HepG2 (cell line): ENCODE results near the gene SPNS2. TPM values are rescaled to one million over a fixed set of nuclear protein-coding genes. Genes with fewer than 3 reads are reported as not detected.

ENCODE experiments used
- ATAC-seq: fragments of 200-7000 bp; cut with Tn5 transposase; 3 replicates; pipeline ENCODE4 v1.9.1; 2020; ENCODE audit warnings: mild to moderate bottlenecking, moderate library complexity
- BruUV-seq: library from RNA; stranded (reverse); fragments of 400-500 nt; replicated peaks from 2 replicates; lab custom pipeline; 2021; lab: Mats Ljungman, UMichigan
- CTCF ChIA-PET: fragments of 300-600 bp; formaldehyde crosslinking; extraction: SDS; loops from one replicate; lab custom pipeline; 2021; ENCODE audit warnings: low total read pairs, inconsistent platforms, low intra/inter-chr PET ratio; lab: Yijun Ruan, JAX
- POLR2A ChIA-PET: fragments of 350-600 bp; sonication (Branson Sonifier 250); formaldehyde crosslinking; loops from one replicate; lab custom pipeline; 2020; ENCODE audit warnings: antibody characterized with exemption, inconsistent platforms; lab: Yijun Ruan, JAX
- DNase-seq: peaks from one replicate; pipeline ENCODE4 v3.0.0-alpha.2; 2015; ENCODE audit warnings: low spot score
- FAIRE-seq: peaks from 3 replicates; lab custom pipeline; 2011; peaks lifted over from hg19 to GRCh38; lab: Jason Lieb, UNC
- H2AFZ ChIP-seq: one replicate; pipeline ENCODE4 v1.6.1; 2011; ENCODE audit warnings: low read length, inconsistent platforms
- H3K27ac ChIP-seq: fragments of 300-600 bp; 3 replicates; pipeline ENCODE4 v1.8.0; 2011; ENCODE audit warnings: mixed run types, mild to moderate bottlenecking, mixed read lengths, low read length, inconsistent platforms; ENCODE audit not compliant: insufficient read depth; ENCODE audit errors: extremely low read length
- H3K27me3 ChIP-seq, 2 experiments: fragments of 200-600 bp in 1 of 2; 2 replicates in 1 of 2; 3 replicates in 1 of 2; pipeline versions ENCODE4 v1.6.0 to v1.8.0; 2011; ENCODE audit warnings: low read length in 2 of 2, mild to moderate bottlenecking in 2 of 2, moderate library complexity in 2 of 2, inconsistent platforms in 1 of 2; ENCODE audit not compliant: insufficient read depth in 2 of 2, control insufficient read depth in 1 of 2
- H3K36me3 ChIP-seq, 2 experiments: fragments of 200-600 bp in 1 of 2; replicated peaks in 1 of 2; 2 replicates in 1 of 2; 3 replicates in 1 of 2; pipeline versions ENCODE4 v1.5.1 to v1.8.0; 2011; ENCODE audit warnings: low read length in 2 of 2, inconsistent platforms in 1 of 2; ENCODE audit not compliant: insufficient read depth in 2 of 2, control insufficient read depth in 1 of 2
- H3K4me1 ChIP-seq: 2 replicates; pipeline ENCODE4 v1.5.1; 2012; ENCODE audit warnings: low read length, inconsistent platforms; ENCODE audit not compliant: insufficient read depth
- H3K4me2 ChIP-seq: 2 replicates; pipeline ENCODE4 v1.6.0; 2011; ENCODE audit warnings: low read depth, low read length, inconsistent platforms
- H3K4me3 ChIP-seq, 3 experiments: fragments of 200-600 bp in 1 of 3; sonication (generic), shearing (Covaris generic) in 1 of 3; replicated peaks in 1 of 3; 2 replicates each; pipeline ENCODE4 v1.5.1; 2011 to 2016; ENCODE audit warnings: low read length in 3 of 3, inconsistent platforms in 2 of 3, low read depth in 2 of 3, mild to moderate bottlenecking in 2 of 3, control low read depth in 1 of 3, mixed read lengths in 1 of 3; ENCODE audit not compliant: insufficient read depth in 1 of 3
- H3K79me2 ChIP-seq: one replicate; pipeline ENCODE4 v1.6.1; 2011; ENCODE audit warnings: low read length, inconsistent platforms; ENCODE audit not compliant: insufficient read depth
- H3K9ac ChIP-seq: 2 replicates; pipeline ENCODE4 v1.6.0; 2011; ENCODE audit warnings: mild to moderate bottlenecking, low read depth, low read length, inconsistent platforms; ENCODE audit not compliant: insufficient read depth
- H3K9me3 ChIP-seq: 2 replicates; pipeline ENCODE4 v1.5.1; 2012; ENCODE audit warnings: mild to moderate bottlenecking, low read length
- H4K20me1 ChIP-seq: 2 replicates; pipeline ENCODE4 v1.6.0; 2011; ENCODE audit warnings: inconsistent platforms, mild to moderate bottlenecking, low read length, moderate library complexity; ENCODE audit not compliant: insufficient read depth
- AHR ChIP-seq: IDR thresholded peaks from 2 replicates; pipeline ENCODE4 v1.6.1; 2018; ENCODE audit warnings: missing genetic modification reagents, missing compliant biosample characterization
- MYC ChIP-seq: sonication (generic); formaldehyde crosslinking; IDR thresholded peaks from 2 replicates; pipeline ENCODE4 v1.9.0; 2021; ENCODE audit warnings: missing genetic modification reagents, borderline replicate concordance
- NFKB2 ChIP-seq: sonication (generic); formaldehyde crosslinking; IDR thresholded peaks from 2 replicates; pipeline ENCODE4 v1.4.0; 2020; ENCODE audit warnings: missing genetic modification reagents, borderline replicate concordance
- SIX1 ChIP-seq: sonication (generic); formaldehyde crosslinking; IDR thresholded peaks from 2 replicates; pipeline ENCODE4 v1.4.0; 2020; ENCODE audit warnings: missing genetic modification reagents, borderline replicate concordance
- SOX6 ChIP-seq, 2 experiments: fragments of 450-650 bp in 1 of 2; sonication (generic) in 1 of 2; formaldehyde crosslinking in 1 of 2; IDR thresholded peaks; 2 replicates each; pipeline versions ENCODE4 v1.4.0 to v1.6.1; 2017 to 2020; ENCODE audit warnings: antibody characterized with exemption in 1 of 2, mild to moderate bottlenecking in 1 of 2, missing genetic modification reagents in 1 of 2
- STAG1 ChIP-seq: sonication (generic); formaldehyde crosslinking; IDR thresholded peaks from 2 replicates; pipeline ENCODE4 v1.4.0; 2020; ENCODE audit warnings: missing genetic modification reagents
- ZFY ChIP-seq: sonication (generic); formaldehyde crosslinking; IDR thresholded peaks from 2 replicates; pipeline ENCODE4 v1.4.0; 2020; ENCODE audit warnings: missing genetic modification reagents
- WGBS: methylation state at CpG from one replicate; pipeline ENCODE4 v1.1.6; 2017; ENCODE audit warnings: low lambda C conversion rate; 5-methylcytosine and 5-hydroxymethylcytosine counted together
- in situ Hi-C: cut with HindIII; loops from 2 replicates; pipeline ENCODE4 v1.10.0; 2017; ENCODE audit warnings: low pct_unique_long_range_greater_than_20kb; ENCODE audit not compliant: extremely low pct_ligation_motif_present
- intact Hi-C: fragments of 100-400 bp; cut with micrococcal nuclease; formaldehyde crosslinking; loops from one replicate; pipeline ENCODE4 v1.10.0; 2022; ENCODE audit not compliant: unreplicated experiment
- polyA plus RNA-seq, 8 experiments: library from polyadenylated mRNA; depleted of rRNA in 3 of 8; stranded (reverse) in 7 of 8; unstranded in 1 of 8; fragments of >200 nt; fragmentation: Illumina TruSeq in 4 of 8; extraction: Trizol in 4 of 8; gene quantifications; 2 replicates each; pipeline versions ENCODE4 v1.2.1 to v1.2.3, GENCODE V29; 2011 to 2016; ENCODE audit warnings: low read depth in 4 of 8, missing spikeins in 1 of 8, mixed read lengths in 1 of 8; ENCODE audit not compliant: insufficient read depth in 1 of 8
- total RNA-seq, 5 experiments: library from RNA; depleted of rRNA; stranded (reverse); fragments of >200 nt; fragmentation: Illumina TruSeq; extraction: Trizol; gene quantifications; 2 replicates each; pipeline ENCODE4 v1.2.3, GENCODE V29; 2016; ENCODE audit warnings: low read depth in 1 of 5
- TF ChIP-seq, protein P1 (sequence below): sonication (generic); formaldehyde crosslinking; IDR thresholded peaks from 2 replicates; pipeline ENCODE4 v1.8.1; 2023; ENCODE audit warnings: mild to moderate bottlenecking, missing genetic modification reagents
- TF ChIP-seq, protein P2 (sequence below): sonication (generic); formaldehyde crosslinking; IDR thresholded peaks from 2 replicates; pipeline ENCODE4 v1.4.0; 2020; ENCODE audit warnings: missing genetic modification reagents, borderline replicate concordance
- TF ChIP-seq, protein P3 (sequence below), 2 experiments: sonication (generic) in 1 of 2; formaldehyde crosslinking in 1 of 2; IDR thresholded peaks; 2 replicates each; pipeline versions ENCODE4 v1.5.1 to v1.6.1; 2011 to 2020; ENCODE audit warnings: borderline replicate concordance in 1 of 2, low read depth in 1 of 2, low read length in 1 of 2, mild to moderate bottlenecking in 1 of 2, missing genetic modification reagents in 1 of 2, moderate library complexity in 1 of 2
- TF ChIP-seq, protein P4 (sequence below): sonication (generic); formaldehyde crosslinking; IDR thresholded peaks from 2 replicates; pipeline ENCODE4 v1.5.1; 2020; ENCODE audit warnings: mild to moderate bottlenecking, missing genetic modification reagents, moderate library complexity

SPNS2 gene
- total and polyA plus RNA-seq, 2 of the 13 experiments (the other 11 are each of a cell fraction or from before 2014, with no cell fraction given): 0.01 TPM; not detected in 1

DNA sequence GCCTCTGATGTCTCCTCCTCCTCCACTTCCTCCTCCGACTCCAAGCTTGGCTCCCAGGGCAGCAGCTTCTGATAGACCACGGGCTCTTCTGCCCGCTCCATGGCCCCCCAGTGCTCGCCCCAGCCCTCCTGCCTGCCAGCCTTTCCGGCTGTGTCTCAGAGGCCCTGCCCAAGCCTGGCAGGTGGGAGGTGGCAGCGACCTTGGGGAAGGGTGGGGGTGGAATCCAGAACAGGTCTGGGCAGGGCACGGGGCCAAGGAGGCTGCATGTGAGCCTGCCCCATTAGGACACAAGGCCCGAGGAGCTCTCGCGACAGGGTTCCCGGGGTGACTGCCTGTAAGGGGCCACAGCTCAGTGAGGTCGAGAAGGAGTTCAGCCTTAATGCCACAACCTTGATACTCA is 61.7 kb downstream of the SPNS2 start, which contains the start of gene GGT6 (continued):
- TF ChIP-seq, protein P1, sequence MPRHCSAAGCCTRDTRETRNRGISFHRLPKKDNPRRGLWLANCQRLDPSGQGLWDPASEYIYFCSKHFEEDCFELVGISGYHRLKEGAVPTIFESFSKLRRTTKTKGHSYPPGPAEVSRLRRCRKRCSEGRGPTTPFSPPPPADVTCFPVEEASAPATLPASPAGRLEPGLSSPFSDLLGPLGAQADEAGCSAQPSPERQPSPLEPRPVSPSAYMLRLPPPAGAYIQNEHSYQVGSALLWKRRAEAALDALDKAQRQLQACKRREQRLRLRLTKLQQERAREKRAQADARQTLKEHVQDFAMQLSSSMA: no peak
- TF ChIP-seq NFKB2: 0 out of 2 replicates have a peak, but pooled peaks have one; percentile 18
- TF ChIP-seq, protein P2, sequence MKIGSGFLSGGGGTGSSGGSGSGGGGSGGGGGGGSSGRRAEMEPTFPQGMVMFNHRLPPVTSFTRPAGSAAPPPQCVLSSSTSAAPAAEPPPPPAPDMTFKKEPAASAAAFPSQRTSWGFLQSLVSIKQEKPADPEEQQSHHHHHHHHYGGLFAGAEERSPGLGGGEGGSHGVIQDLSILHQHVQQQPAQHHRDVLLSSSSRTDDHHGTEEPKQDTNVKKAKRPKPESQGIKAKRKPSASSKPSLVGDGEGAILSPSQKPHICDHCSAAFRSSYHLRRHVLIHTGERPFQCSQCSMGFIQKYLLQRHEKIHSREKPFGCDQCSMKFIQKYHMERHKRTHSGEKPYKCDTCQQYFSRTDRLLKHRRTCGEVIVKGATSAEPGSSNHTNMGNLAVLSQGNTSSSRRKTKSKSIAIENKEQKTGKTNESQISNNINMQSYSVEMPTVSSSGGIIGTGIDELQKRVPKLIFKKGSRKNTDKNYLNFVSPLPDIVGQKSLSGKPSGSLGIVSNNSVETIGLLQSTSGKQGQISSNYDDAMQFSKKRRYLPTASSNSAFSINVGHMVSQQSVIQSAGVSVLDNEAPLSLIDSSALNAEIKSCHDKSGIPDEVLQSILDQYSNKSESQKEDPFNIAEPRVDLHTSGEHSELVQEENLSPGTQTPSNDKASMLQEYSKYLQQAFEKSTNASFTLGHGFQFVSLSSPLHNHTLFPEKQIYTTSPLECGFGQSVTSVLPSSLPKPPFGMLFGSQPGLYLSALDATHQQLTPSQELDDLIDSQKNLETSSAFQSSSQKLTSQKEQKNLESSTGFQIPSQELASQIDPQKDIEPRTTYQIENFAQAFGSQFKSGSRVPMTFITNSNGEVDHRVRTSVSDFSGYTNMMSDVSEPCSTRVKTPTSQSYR (CRISPR knock-in tag): no peak
- no peak for TF ChIP-seq SIX1

DNA sequence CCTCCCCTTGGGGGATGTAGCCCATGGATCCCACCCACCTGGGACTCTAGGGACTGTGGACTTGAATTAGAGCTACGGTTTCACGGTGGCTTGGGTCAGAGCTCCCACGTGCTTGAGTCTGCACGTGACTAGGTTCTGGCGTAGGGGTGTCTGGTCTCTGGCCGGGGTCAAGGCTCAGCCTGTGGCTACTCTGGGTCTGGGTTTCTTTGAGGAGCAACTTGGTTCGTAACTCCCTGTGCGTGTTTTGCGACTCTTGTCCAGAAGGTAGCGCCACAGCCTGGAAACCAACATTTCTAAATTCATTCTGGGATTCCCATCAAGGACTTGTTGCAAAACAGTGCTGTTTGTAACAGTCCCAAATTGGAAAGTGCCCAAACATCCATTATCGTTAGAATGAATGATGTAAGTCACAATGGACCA is 62.2 kb downstream of the SPNS2 start:
- intact Hi-C loops: loop anchor here (10.0 kb wide), 1 partner anchor 324 kb away; no protein-coding TSS in a partner anchor
- TF ChIP-seq MYC (CRISPR knock-in tag) (peak; percentile 52; the same call in 1 of the 2 replicates), SOX6 (IDR thresholded peaks at IDR 0.05) (no peak), SOX6 (CRISPR knock-in tag; IDR thresholded peaks at IDR 0.05) (peak; percentile 44), ZFY (CRISPR knock-in tag) (0 out of 2 replicates have a peak, but pooled peaks have one; percentile 24), AHR (CRISPR knock-in tag) (peak; percentile 35; the same call in 1 of the 2 replicates), STAG1 (CRISPR knock-in tag) (peak; percentile 57)
- TF ChIP-seq, protein P3, sequence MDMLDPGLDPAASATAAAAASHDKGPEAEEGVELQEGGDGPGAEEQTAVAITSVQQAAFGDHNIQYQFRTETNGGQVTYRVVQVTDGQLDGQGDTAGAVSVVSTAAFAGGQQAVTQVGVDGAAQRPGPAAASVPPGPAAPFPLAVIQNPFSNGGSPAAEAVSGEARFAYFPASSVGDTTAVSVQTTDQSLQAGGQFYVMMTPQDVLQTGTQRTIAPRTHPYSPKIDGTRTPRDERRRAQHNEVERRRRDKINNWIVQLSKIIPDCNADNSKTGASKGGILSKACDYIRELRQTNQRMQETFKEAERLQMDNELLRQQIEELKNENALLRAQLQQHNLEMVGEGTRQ (IDR thresholded peaks at IDR 0.05; ENCODE audit: low read depth, low read length): peak; percentile 79
- TF ChIP-seq, protein P3 (CRISPR knock-in tag; IDR thresholded peaks at IDR 0.05; ENCODE audit: borderline replicate concordance): peak; percentile 74; the same call in 1 of the 2 replicates
- TF ChIP-seq, protein P4, sequence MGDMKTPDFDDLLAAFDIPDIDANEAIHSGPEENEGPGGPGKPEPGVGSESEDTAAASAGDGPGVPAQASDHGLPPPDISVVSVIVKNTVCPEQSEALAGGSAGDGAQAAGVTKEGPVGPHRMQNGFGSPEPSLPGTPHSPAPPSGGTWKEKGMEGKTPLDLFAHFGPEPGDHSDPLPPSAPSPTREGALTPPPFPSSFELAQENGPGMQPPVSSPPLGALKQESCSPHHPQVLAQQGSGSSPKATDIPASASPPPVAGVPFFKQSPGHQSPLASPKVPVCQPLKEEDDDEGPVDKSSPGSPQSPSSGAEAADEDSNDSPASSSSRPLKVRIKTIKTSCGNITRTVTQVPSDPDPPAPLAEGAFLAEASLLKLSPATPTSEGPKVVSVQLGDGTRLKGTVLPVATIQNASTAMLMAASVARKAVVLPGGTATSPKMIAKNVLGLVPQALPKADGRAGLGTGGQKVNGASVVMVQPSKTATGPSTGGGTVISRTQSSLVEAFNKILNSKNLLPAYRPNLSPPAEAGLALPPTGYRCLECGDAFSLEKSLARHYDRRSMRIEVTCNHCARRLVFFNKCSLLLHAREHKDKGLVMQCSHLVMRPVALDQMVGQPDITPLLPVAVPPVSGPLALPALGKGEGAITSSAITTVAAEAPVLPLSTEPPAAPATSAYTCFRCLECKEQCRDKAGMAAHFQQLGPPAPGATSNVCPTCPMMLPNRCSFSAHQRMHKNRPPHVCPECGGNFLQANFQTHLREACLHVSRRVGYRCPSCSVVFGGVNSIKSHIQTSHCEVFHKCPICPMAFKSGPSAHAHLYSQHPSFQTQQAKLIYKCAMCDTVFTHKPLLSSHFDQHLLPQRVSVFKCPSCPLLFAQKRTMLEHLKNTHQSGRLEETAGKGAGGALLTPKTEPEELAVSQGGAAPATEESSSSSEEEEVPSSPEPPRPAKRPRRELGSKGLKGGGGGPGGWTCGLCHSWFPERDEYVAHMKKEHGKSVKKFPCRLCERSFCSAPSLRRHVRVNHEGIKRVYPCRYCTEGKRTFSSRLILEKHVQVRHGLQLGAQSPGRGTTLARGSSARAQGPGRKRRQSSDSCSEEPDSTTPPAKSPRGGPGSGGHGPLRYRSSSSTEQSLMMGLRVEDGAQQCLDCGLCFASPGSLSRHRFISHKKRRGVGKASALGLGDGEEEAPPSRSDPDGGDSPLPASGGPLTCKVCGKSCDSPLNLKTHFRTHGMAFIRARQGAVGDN (CRISPR knock-in tag): peak; percentile 61

More for the DNA sequence above, 62.2 kb downstream of the SPNS2 start:
- Histone ChIP-seq H3K9ac (no peak overlapping the region), H3K79me2 (no peaks in the 10 kb centered on the region), H3K4me2 (peak overlapping the region; percentile 52), H3K36me3 (no peaks in the 10 kb centered on the region), H3K27ac (no peak overlapping the region), H2AFZ (no peak overlapping the region), H3K4me3 (peak overlapping the region in 1 of 3 experiments; percentile 2; a peak in 1 of 6 replicates), H3K4me1 (peaks cover 52% of the 10 kb centered on the region), H3K27me3 (no peaks in the 10 kb centered on the region), H4K20me1 (no peaks in the 10 kb centered on the region), H3K9me3 (no peaks in the 10 kb centered on the region)
- peak; percentile 63 for FAIRE-seq
- 4% methylated on average over 7 of the region's 11 CpGs for WGBS
- peak; percentile 27 for DNase-seq
- peak; percentile 8; the same call in 2 of the 3 replicates for ATAC-seq
- ChIA-PET POLR2A (interaction anchor here (1.1 kb wide), 1 partner anchor 16 kb away, joined by 4 read pairs; no protein-coding TSS in a partner anchor), CTCF (interaction anchor here (1.3 kb wide), 1 partner anchor 66 kb away, joined by 6 read pairs; no protein-coding TSS in a partner anchor)
- BruUV-seq: no TSS peak
- in situ Hi-C loops: no loop called here
